Kidney epithelial cell (primary cell): ENCODE results near the gene MCAT. TPM values are rescaled to one million over a fixed set of nuclear protein-coding genes. Genes with fewer than 3 reads are reported as not detected.

Experiments used
- DNase-seq: peaks from one replicate; pipeline ENCODE4 v3.0.0-alpha.2; 2010; ENCODE audit warnings: low read depth
- H3K27me3 ChIP-seq: 2 replicates; pipeline ENCODE4 v1.6.0; 2011; ENCODE audit warnings: low read length; ENCODE audit not compliant: control insufficient read depth, insufficient read depth
- H3K36me3 ChIP-seq: 2 replicates; pipeline ENCODE4 v1.5.1; 2011; ENCODE audit warnings: low read length; ENCODE audit not compliant: control insufficient read depth, insufficient read depth
- H3K4me3 ChIP-seq: 2 replicates; pipeline ENCODE4 v1.5.1; 2011; ENCODE audit warnings: low read depth, mild to moderate bottlenecking, control low read depth, low read length
- CTCF ChIP-seq: IDR thresholded peaks from 2 replicates; pipeline ENCODE4 v1.5.1; 2011; ENCODE audit warnings: mild to moderate bottlenecking, moderate library complexity, low read length, control low read depth, inconsistent platforms; ENCODE audit not compliant: insufficient read depth, poor library complexity, severe bottlenecking
- total RNA-seq: library from RNA; depleted of rRNA; stranded (reverse); fragments of >200 nt; gene quantifications from 2 replicates; pipeline ENCODE4 v1.2.3, GENCODE V29; 2015

The MCAT gene
- total RNA-seq, 1 donor from 2014 or later = 32.8 TPM

GRCh38 chr22:43094085-43094484 lies 49.1 kb downstream of the MCAT start:
- no peak for TF ChIP-seq CTCF
- Histone ChIP-seq H3K36me3 (no peaks in the 10 kb centered on the region), H3K4me3 (no peak overlapping the region), H3K27me3 (no peaks in the 10 kb centered on the region)
- no peak for DNase-seq

- H3K27me3 ChIP-seq = no peaks in the 10 kb centered on the region
- no peak for TF ChIP-seq CTCF
- H3K4me3 ChIP-seq = no peak overlapping the region
- no peak for DNase-seq
- no peaks in the 10 kb centered on the region for H3K36me3 ChIP-seq
Measured at GRCh38 chr22:43092085-43092484, 51.1 kb downstream of the MCAT start.

GRCh38 chr22:43090130-43090789 lies 52.9 kb downstream of the MCAT start:
- Histone ChIP-seq H3K36me3 (no peaks in the 10 kb centered on the region), H3K4me3 (no peak overlapping the region), H3K27me3 (no peaks in the 10 kb centered on the region)
- TF ChIP-seq CTCF = peak; percentile 42
- DNase-seq = no peak

GRCh38 chr22:43088984-43089717 lies 54.0 kb downstream of the MCAT start, which contains the start of gene TTLL1:
Gene TTLL1, minus strand, starts transcription at chr22:43089391. Its CDS starts 13,805 bp downstream, at chr22:43075586.
- Histone ChIP-seq H3K4me3 (peak within 1 kb of the TSS; percentile 87), H3K36me3 (no peaks in the 10 kb centered on the region), H3K27me3 (no peaks in the 10 kb centered on the region)
- no peak for DNase-seq
- no peak for TF ChIP-seq CTCF

GRCh38 chr22:43088627-43088983 lies 54.6 kb downstream of the MCAT start:
- H3K27me3 ChIP-seq = no peaks in the 10 kb centered on the region
- peak overlapping the region; percentile 87 for H3K4me3 ChIP-seq
- no peak for DNase-seq
- no peak for TF ChIP-seq CTCF
- no peaks in the 10 kb centered on the region for H3K36me3 ChIP-seq
